H9 (cell line): ENCODE results near the gene AFF1. TPM values are rescaled to one million over a fixed set of nuclear protein-coding genes. Genes with fewer than 3 reads are reported as not detected.
A peak's percentile ranks its signal among the peaks of the same experiment; 100 is the strongest.
"Not testable (repeated sequence)": the region's sequence is repeated elsewhere in the genome, so short reads cannot be mapped to it uniquely, and the experiment has no call there.

Experiments used
- DNase-seq: peaks from one replicate; pipeline ENCODE4 v3.0.0-alpha.2; 2017
- H2AFZ ChIP-seq: one replicate; pipeline ENCODE4 v1.6.1; 2013; ENCODE audit warnings: mild to moderate bottlenecking, low read length, control low read depth, moderate library complexity
- H2AK5ac ChIP-seq: 2 replicates; pipeline ENCODE4 v1.6.1; 2013; ENCODE audit warnings: low read length, control low read depth, mixed read lengths; ENCODE audit not compliant: insufficient read length
- H2BK120ac ChIP-seq: one replicate; pipeline ENCODE4 v1.6.1; 2013; ENCODE audit warnings: low read depth, mild to moderate bottlenecking, low read length, control low read depth, inconsistent platforms; ENCODE audit not compliant: poor library complexity, severe bottlenecking
- H2BK12ac ChIP-seq: 2 replicates; pipeline ENCODE4 v1.6.1; 2013; ENCODE audit warnings: low read length, control low read depth, mixed read lengths, low read depth; ENCODE audit not compliant: insufficient read length
- H2BK15ac ChIP-seq: 2 replicates; pipeline ENCODE4 v1.6.1; 2013; ENCODE audit warnings: low read depth, low read length, control low read depth
- H2BK20ac ChIP-seq: one replicate; pipeline ENCODE4 v1.6.1; 2013; ENCODE audit warnings: low read depth, mild to moderate bottlenecking, low read length, control low read depth, inconsistent platforms; ENCODE audit not compliant: poor library complexity, severe bottlenecking
- H2BK5ac ChIP-seq: 2 replicates; pipeline ENCODE4 v1.6.1; 2013; ENCODE audit warnings: low read length, control low read depth, mixed read lengths; ENCODE audit not compliant: insufficient read length
- H3K14ac ChIP-seq: 2 replicates; pipeline ENCODE4 v1.6.1; 2013; ENCODE audit warnings: low read length, control low read depth; ENCODE audit not compliant: insufficient read depth
- H3K18ac ChIP-seq: 2 replicates; pipeline ENCODE4 v1.6.1; 2013; ENCODE audit warnings: low read depth, mild to moderate bottlenecking, mixed read lengths, low read length, control low read depth; ENCODE audit not compliant: insufficient read length
- H3K23ac ChIP-seq: 2 replicates; pipeline ENCODE4 v1.6.1; 2013; ENCODE audit warnings: low read length, control low read depth, mixed read lengths, low read depth; ENCODE audit not compliant: insufficient read length
- H3K23me2 ChIP-seq: 2 replicates; pipeline ENCODE4 v1.6.1; 2013; ENCODE audit warnings: low read depth, mild to moderate bottlenecking, mixed read lengths, low read length, control low read depth; ENCODE audit not compliant: insufficient read length, poor library complexity, severe bottlenecking
- H3K27ac ChIP-seq: 2 replicates; pipeline ENCODE4 v1.5.1; 2013; ENCODE audit warnings: low read length, control low read depth, mixed read lengths, low read depth; ENCODE audit not compliant: insufficient read length
- H3K27me3 ChIP-seq: 2 replicates; pipeline ENCODE4 v1.6.1; 2013; ENCODE audit warnings: low read length, control low read depth, inconsistent platforms; ENCODE audit not compliant: insufficient read depth
- H3K4ac ChIP-seq: 2 replicates; pipeline ENCODE4 v1.6.1; 2013; ENCODE audit warnings: low read depth, mild to moderate bottlenecking, control low read depth, inconsistent platforms, low read length, moderate library complexity
- H3K4me1 ChIP-seq: 2 replicates; pipeline ENCODE4 v1.6.1; 2013; ENCODE audit warnings: low read length, control low read depth, inconsistent platforms; ENCODE audit not compliant: insufficient read depth
- H3K4me2 ChIP-seq: 2 replicates; pipeline ENCODE4 v1.6.1; 2013; ENCODE audit warnings: low read length, control low read depth, mixed read lengths; ENCODE audit not compliant: insufficient read length, insufficient read depth
- H3K56ac ChIP-seq: 2 replicates; pipeline ENCODE4 v1.6.1; 2013; ENCODE audit warnings: low read depth, mild to moderate bottlenecking, mixed read lengths, low read length, control low read depth; ENCODE audit not compliant: insufficient read length
- H3K79me1 ChIP-seq: 2 replicates; pipeline ENCODE4 v1.6.1; 2013; ENCODE audit warnings: low read depth, mild to moderate bottlenecking, moderate library complexity, low read length, control low read depth, inconsistent platforms; ENCODE audit not compliant: insufficient read depth, poor library complexity, severe bottlenecking
- H3K79me2 ChIP-seq: 2 replicates; pipeline ENCODE4 v1.6.1; 2013; ENCODE audit warnings: low read length, control low read depth, inconsistent platforms; ENCODE audit not compliant: insufficient read depth
- H3K9ac ChIP-seq: 2 replicates; pipeline ENCODE4 v1.6.1; 2013; ENCODE audit warnings: low read length, control low read depth, mixed read lengths; ENCODE audit not compliant: insufficient read length; ENCODE audit errors: extremely low read depth
- H3K9me3 ChIP-seq: one replicate; pipeline ENCODE4 v1.6.1; 2013; ENCODE audit warnings: low read depth, low read length, inconsistent platforms; ENCODE audit not compliant: control insufficient read depth
- H3T11ph ChIP-seq: one replicate; pipeline ENCODE4 v1.6.1; 2013; ENCODE audit warnings: mild to moderate bottlenecking, low read length, control low read depth, inconsistent platforms
- H4K20me1 ChIP-seq: one replicate; pipeline ENCODE4 v1.6.1; 2013; ENCODE audit not compliant: control insufficient read depth, insufficient read length, insufficient read depth
- H4K5ac ChIP-seq: 2 replicates; pipeline ENCODE4 v1.6.1; 2013; ENCODE audit warnings: low read depth, mild to moderate bottlenecking, mixed read lengths, low read length, control low read depth; ENCODE audit not compliant: insufficient read length
- H4K8ac ChIP-seq: replicated peaks from 2 replicates; pipeline ENCODE4 v1.6.1; 2013; ENCODE audit warnings: low read length, control low read depth, mixed read lengths, low read depth; ENCODE audit not compliant: insufficient read length
- H4K91ac ChIP-seq: 2 replicates; pipeline ENCODE4 v1.6.1; 2013; ENCODE audit warnings: low read depth, mild to moderate bottlenecking, moderate library complexity, mixed read lengths, low read length, control low read depth; ENCODE audit not compliant: insufficient read length
- H3K27ac Mint-ChIP-seq, 3 experiments: 2 replicates in 2 of 3; 3 replicates in 1 of 3; pipeline ENCODE4 v1.8.0; 2020 to 2021; ENCODE audit warnings: mixed read lengths in 3 of 3, mild to moderate bottlenecking in 1 of 3, moderate library complexity in 1 of 3
- H3K27me3 Mint-ChIP-seq: 2 replicates; pipeline ENCODE4 v1.8.0; 2021; ENCODE audit warnings: low read depth, mild to moderate bottlenecking, moderate library complexity, mixed read lengths
- H3K36me3 Mint-ChIP-seq, 3 experiments: 2 replicates in 2 of 3; 3 replicates in 1 of 3; pipeline ENCODE4 v1.8.0; 2020 to 2021; ENCODE audit warnings: low read depth in 3 of 3, mixed read lengths in 3 of 3; ENCODE audit not compliant: insufficient read depth in 1 of 3
- H3K4me1 Mint-ChIP-seq, 2 experiments: 2 replicates each; pipeline ENCODE4 v1.8.0; 2020; ENCODE audit warnings: mixed read lengths in 2 of 2
- H3K4me3 Mint-ChIP-seq, 2 experiments: 2 replicates in 1 of 2; 3 replicates in 1 of 2; pipeline ENCODE4 v1.8.0; 2020 to 2021; ENCODE audit warnings: mild to moderate bottlenecking in 2 of 2, mixed read lengths in 2 of 2, moderate library complexity in 1 of 2
- H3K9me3 Mint-ChIP-seq, 2 experiments: 2 replicates in 1 of 2; 3 replicates in 1 of 2; pipeline ENCODE4 v1.8.0; 2020; ENCODE audit warnings: mild to moderate bottlenecking in 2 of 2, mixed read lengths in 2 of 2, moderate library complexity in 1 of 2
- WGBS: extraction: QIAGEN DNeasy Blood & Tissue Kit; methylation state at CpG from one replicate; pipeline ENCODE4 v1.1.7; 2013; ENCODE audit warnings: missing lambda C conversion rate, low lambda C conversion rate, mixed read lengths; ENCODE audit not compliant: insufficient read length; ENCODE audit errors: extremely low coverage; 5-methylcytosine and 5-hydroxymethylcytosine counted together
- total RNA-seq: library from RNA; stranded (reverse); gene quantifications from 2 replicates; pipeline ENCODE4 v1.2.1, GENCODE V29; 2021
- TF ChIP-seq, protein P1 (sequence below): fragments of 200-600 bp; sonication (generic); conservative IDR thresholded peaks from 3 replicates; pipeline ENCODE4 v1.8.0; 2021; ENCODE audit warnings: antibody characterized with exemption, mild to moderate bottlenecking

AFF1 gene
- total RNA-seq, 1 experiment from 2014 or later: 74.5 TPM

DNA sequence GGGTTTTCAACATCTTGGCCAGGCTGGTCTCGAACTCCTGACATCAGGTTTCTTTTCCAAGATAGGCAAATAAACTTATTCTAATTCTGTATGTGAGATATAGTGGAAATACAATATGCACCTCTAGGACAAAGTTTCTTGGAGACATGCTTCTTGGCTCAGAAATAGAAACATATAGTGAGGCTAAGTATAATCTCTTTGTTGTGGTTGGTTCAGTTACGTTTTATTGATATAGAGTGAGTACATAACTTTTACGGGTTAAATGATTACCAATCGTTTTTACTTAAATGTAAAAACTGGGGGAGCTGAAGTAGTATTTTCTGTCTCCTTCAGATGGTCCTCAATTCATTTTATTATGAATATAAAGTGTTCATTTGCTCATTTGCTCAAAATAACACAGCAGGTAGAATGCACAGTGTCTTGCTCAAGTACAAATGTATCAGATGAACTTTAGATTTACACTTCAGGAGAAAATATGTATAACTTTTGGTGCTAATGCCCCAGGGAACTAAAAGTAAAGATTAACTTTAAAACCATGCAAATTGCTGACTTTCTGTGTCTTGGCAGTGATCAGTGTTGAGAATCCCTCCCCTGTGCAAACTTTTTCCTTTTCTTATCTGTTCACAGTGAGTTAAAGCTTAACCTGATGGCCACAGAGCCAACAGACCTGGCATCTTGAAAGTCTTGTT lies 77.6 kb downstream of the AFF1 start:
- Mint-ChIP-seq H3K4me3 (peak overlapping the region in 1 of 2 experiments; percentile 31; a peak in 1 of 5 replicates), H3K9me3 (no peaks in the 10 kb centered on the region), H3K27me3 (no peaks in the 10 kb centered on the region), H3K4me1 (peaks cover 71 to 73% of the 10 kb centered on the region in 2 experiments), H3K27ac (peak overlapping the region in 1 of 3 experiments; percentile 32; a peak in 2 of 7 replicates), H3K36me3 (no peaks in the 10 kb centered on the region)
- no CpG with 5 or more reads among the region's 4 CpGs for WGBS
- Histone ChIP-seq H4K20me1 (no peaks in the 10 kb centered on the region), H2BK5ac (no peak overlapping the region), H3K4ac (no peak overlapping the region), H3T11ph (no peak overlapping the region), H3K56ac (no peak overlapping the region), H2BK15ac (no peak overlapping the region), H3K9me3 (no peaks in the 10 kb centered on the region), H3K27me3 (no peaks in the 10 kb centered on the region), H3K27ac (no peak overlapping the region), H3K9ac (no peak overlapping the region), H2BK120ac (no peak overlapping the region), H3K23ac (no peak overlapping the region), H3K18ac (no peak overlapping the region), H4K5ac (no peak overlapping the region), H4K8ac (no peak overlapping the region), H3K4me2 (no peak overlapping the region), H2AK5ac (no peak overlapping the region), H2AFZ (no peak overlapping the region), H3K14ac (no peak overlapping the region), H3K79me2 (peaks cover 26% of the 10 kb centered on the region; the same call in 1 of the 2 replicates), H3K79me1 (peaks cover 3% of the 10 kb centered on the region), H2BK12ac (no peak overlapping the region), H4K91ac (no peak overlapping the region), H2BK20ac (no peak overlapping the region), H3K4me1 (peaks cover 7% of the 10 kb centered on the region; the same call in 1 of the 2 replicates), H3K23me2 (peaks cover 4% of the 10 kb centered on the region)
- no peak for DNase-seq
- TF ChIP-seq, protein P1, sequence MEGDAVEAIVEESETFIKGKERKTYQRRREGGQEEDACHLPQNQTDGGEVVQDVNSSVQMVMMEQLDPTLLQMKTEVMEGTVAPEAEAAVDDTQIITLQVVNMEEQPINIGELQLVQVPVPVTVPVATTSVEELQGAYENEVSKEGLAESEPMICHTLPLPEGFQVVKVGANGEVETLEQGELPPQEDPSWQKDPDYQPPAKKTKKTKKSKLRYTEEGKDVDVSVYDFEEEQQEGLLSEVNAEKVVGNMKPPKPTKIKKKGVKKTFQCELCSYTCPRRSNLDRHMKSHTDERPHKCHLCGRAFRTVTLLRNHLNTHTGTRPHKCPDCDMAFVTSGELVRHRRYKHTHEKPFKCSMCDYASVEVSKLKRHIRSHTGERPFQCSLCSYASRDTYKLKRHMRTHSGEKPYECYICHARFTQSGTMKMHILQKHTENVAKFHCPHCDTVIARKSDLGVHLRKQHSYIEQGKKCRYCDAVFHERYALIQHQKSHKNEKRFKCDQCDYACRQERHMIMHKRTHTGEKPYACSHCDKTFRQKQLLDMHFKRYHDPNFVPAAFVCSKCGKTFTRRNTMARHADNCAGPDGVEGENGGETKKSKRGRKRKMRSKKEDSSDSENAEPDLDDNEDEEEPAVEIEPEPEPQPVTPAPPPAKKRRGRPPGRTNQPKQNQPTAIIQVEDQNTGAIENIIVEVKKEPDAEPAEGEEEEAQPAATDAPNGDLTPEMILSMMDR: no peak

DNA sequence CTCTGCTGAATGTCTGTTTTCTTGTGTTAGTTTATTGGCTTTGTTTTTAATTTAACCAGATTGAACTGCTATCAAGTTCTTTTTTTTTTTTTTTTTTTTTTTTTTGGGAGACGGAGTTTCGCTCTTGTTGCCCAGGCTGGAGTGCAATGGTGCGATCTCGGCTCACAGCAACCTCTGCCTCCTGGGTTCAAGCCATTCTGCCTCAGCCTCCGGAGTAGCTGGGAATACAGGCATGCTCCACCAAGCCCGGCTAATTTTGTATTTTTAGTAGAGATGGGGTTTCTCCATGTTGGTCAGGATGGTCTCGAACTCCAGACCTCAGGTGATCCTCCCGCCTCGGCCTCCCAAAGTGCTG lies 78.1 kb downstream of the AFF1 start:
- H3K27me3 ChIP-seq, H3K14ac ChIP-seq, H2BK12ac ChIP-seq, H3K9me3 Mint-ChIP-seq, H3K23me2 ChIP-seq, H4K5ac ChIP-seq, H3K4ac ChIP-seq, H3K36me3 Mint-ChIP-seq, H2AK5ac ChIP-seq, H2BK20ac ChIP-seq, H3K23ac ChIP-seq, H3K4me2 ChIP-seq, H2BK120ac ChIP-seq, H4K91ac ChIP-seq, H3K18ac ChIP-seq, H3K56ac ChIP-seq, H2AFZ ChIP-seq, H3T11ph ChIP-seq, H3K27ac ChIP-seq, H4K20me1 ChIP-seq, H3K9me3 ChIP-seq, H3K27me3 Mint-ChIP-seq, H2BK5ac ChIP-seq, H3K79me1 ChIP-seq, H4K8ac ChIP-seq, H2BK15ac ChIP-seq, DNase-seq, H3K4me1 ChIP-seq, H3K9ac ChIP-seq: not testable (repeated sequence)
- Mint-ChIP-seq H3K4me3 (peak overlapping the region in 1 of 2 experiments; percentile 31; a peak in 2 of 5 replicates), H3K4me1 (peaks cover 73 to 74% of the 10 kb centered on the region in 2 experiments), H3K27ac (peak overlapping the region in 2 of 3 experiments; percentile 78 to 82; a peak in 3 of 7 replicates)
- WGBS: no CpG with 5 or more reads among the region's 9 CpGs
- H3K79me2 ChIP-seq: peaks cover 24% of the 10 kb centered on the region; the same call in 1 of the 2 replicates
